Subcutaneous adipose tissue (tissue), 4 donors: Measurements from ENCODE around the gene LDLRAD4. TPM values are rescaled to one million over a fixed set of nuclear protein-coding genes. Genes with fewer than 3 reads are reported as not detected.

Source experiments
- CTCF ChIP-seq: fragments of 450-650 bp; IDR thresholded peaks from one replicate; pipeline ENCODE4 v1.5.1; 2016; ENCODE audit warnings: low read depth, mild to moderate bottlenecking, control low read depth, antibody characterized with exemption, moderate library complexity
- total RNA-seq, 4 donors: library from RNA; depleted of rRNA; stranded (reverse); fragments of >200 nt; gene quantifications; one replicate each; pipeline ENCODE4 v1.1.0, GENCODE V29; 2016

Gene LDLRAD4
- total RNA-seq, 4 donors from 2014 or later, result 16.4 to 28.4 (median 21.6) TPM

- TF ChIP-seq CTCF, result no peak
Measured at GRCh38 chr18:13435586-13436333, 217.2 kb downstream of the LDLRAD4 start.

GRCh38 chr18:13436576-13436975 lies 218.0 kb downstream of the LDLRAD4 start:
- no peak for TF ChIP-seq CTCF

DNA sequence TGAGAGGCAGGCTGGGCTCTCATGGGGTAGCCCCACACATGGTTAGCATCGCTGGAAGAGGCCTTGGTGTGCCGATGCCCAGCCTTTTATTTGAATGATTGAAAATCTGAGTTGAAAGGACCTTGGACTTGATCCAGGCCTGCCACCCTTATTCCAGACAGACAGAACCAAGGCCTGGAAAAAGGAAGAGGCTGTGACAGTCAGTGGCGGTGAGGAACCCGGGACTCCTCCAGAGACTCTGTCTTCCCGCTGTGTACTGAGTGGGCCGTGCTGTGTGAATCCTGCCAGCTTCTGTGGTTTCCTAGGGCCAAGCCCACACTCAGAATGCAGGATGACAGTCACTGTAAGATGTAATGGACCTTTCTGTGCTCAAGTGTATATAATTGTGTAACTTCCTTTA lies 218.5 kb downstream of the LDLRAD4 start:
- no peak for TF ChIP-seq CTCF

GRCh38 chr18:13437796-13438506 lies 219.4 kb downstream of the LDLRAD4 start:
- no peak for TF ChIP-seq CTCF

GRCh38 chr18:13438507-13439056 lies 220.0 kb downstream of the LDLRAD4 start:
- no peak for TF ChIP-seq CTCF

- no peak for TF ChIP-seq CTCF
Measured at GRCh38 chr18:13439461-13439860, 220.9 kb downstream of the LDLRAD4 start.
